ENCODE results near the gene HDGFL3. TPM values are rescaled to one million over a fixed set of nuclear protein-coding genes. Genes with fewer than 3 reads are reported as not detected.

HDGFL3 gene
- polyA plus RNA-seq, 2 of the 4 experiments (the other 2 are of a cell fraction): 47.4 to 91.2 TPM

DNA sequence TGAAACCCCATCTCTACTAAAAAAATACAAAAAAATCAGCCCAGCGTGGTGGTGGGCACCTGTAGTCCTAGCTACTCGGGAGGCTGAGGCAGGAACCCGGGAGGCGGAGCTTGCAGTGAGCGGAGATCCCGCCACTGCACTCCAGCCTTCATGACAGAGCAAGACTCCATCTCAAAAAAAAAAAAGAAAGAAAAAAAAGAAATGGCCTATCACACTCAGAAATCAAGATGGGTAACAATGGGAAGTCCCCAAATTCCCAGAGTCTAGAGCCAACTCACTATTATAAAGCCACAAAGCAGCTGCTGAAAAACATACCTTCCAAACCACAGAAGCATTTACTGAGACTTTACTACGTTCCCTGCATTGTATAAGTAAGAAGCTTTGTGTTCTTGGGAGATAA lies 7.5 kb downstream of the HDGFL3 start:
- no peak for DNase-seq (ENCODE audit: low read depth in 1 of 2, low spot score in 1 of 2)
- peak in 1 of 2 experiments; percentile 43; a peak in 2 of 6 replicates for ATAC-seq
- no peak for FAIRE-seq
- TF ChIP-seq POLR2A (IDR thresholded peaks at IDR 0.05; ENCODE audit: low read length): no peak
- TF ChIP-seq TP53 (CRISPR knock-in tag; IDR thresholded peaks at IDR 0.05): no peak
- Histone ChIP-seq H3K4me1 (peaks cover 27% of the 10 kb centered on the region), H3K4me2 (no peak overlapping the region), H3K27ac (no peak overlapping the region), H3K9me3 (no peaks in the 10 kb centered on the region), H3K4me3 (no peak overlapping the region)
- WGBS (ENCODE audit: missing lambda C conversion rate): 92% methylated on average over 7 of the region's 7 CpGs
- CTCF ChIA-PET: interaction anchor here (0.8 kb wide), 1 partner anchor 11 kb away, joined by 3 read pairs; no protein-coding TSS in a partner anchor
- POLR2A ChIA-PET: no interaction called here

- FAIRE-seq (no peak), DNase-seq (ENCODE audit: low read depth in 1 of 2, low spot score in 1 of 2) (no peak), ATAC-seq (no peak)
- POLR2A ChIA-PET: no interaction called here
- Histone ChIP-seq H3K27ac (no peak overlapping the region), H3K4me3 (no peak overlapping the region), H3K4me1 (peaks cover 18% of the 10 kb centered on the region; the same call in 2 of the 3 replicates), H3K4me2 (no peak overlapping the region), H3K9me3 (no peaks in the 10 kb centered on the region)
- TF ChIP-seq REST (IDR thresholded peaks at IDR 0.05) (no peak), EHMT2 (IDR thresholded peaks at IDR 0.05; ENCODE audit: low read depth) (no peak), MAZ (IDR thresholded peaks at IDR 0.05; ENCODE audit: borderline replicate concordance, low read depth, low read length) (no peak), BCL3 (IDR thresholded peaks at IDR 0.05) (no peak), KDM1A (IDR thresholded peaks at IDR 0.05; ENCODE audit: low read depth) (no peak), RCOR1 (IDR thresholded peaks at IDR 0.05; ENCODE audit: low read depth, low read length) (no peak), TFCP2L1 (CRISPR knock-in tag; IDR thresholded peaks at IDR 0.05) (no peak), HMGXB4 (CRISPR knock-in tag; IDR thresholded peaks at IDR 0.05; ENCODE audit: borderline replicate concordance) (no peak), RNF2 (IDR thresholded peaks at IDR 0.05; ENCODE audit: borderline replicate concordance, low read depth) (no peak), JUN (IDR thresholded peaks at IDR 0.05) (no peak), KDM5A (IDR thresholded peaks at IDR 0.05) (no peak), HOXB5 (CRISPR knock-in tag; IDR thresholded peaks at IDR 0.05) (no peak), CEBPB (IDR thresholded peaks at IDR 0.05) (no peak), PHF8 (IDR thresholded peaks at IDR 0.05; ENCODE audit: borderline replicate concordance, low read depth) (no peak), ESRRA (IDR thresholded peaks at IDR 0.05; ENCODE audit: borderline replicate concordance, low read length) (no peak), FOSB (CRISPR knock-in tag; IDR thresholded peaks at IDR 0.05) (no peak), SREBF2 (IDR thresholded peaks at IDR 0.05) (no peak), JUNB (IDR thresholded peaks at IDR 0.05) (no peak), POLR2A (IDR thresholded peaks at IDR 0.05; ENCODE audit: low read length) (no peak)
- CTCF ChIA-PET: interaction anchor here (0.8 kb wide), 1 partner anchor 10 kb away, joined by 3 read pairs; no protein-coding TSS in a partner anchor
- 82% methylated on average over 1 of the region's 1 CpG for WGBS (ENCODE audit: missing lambda C conversion rate)
Observed at GRCh38 chr15:83199288-83199687, 8.3 kb downstream of the HDGFL3 start.
